ENCODE data around the gene TP63.

Gene TP63

DNA sequence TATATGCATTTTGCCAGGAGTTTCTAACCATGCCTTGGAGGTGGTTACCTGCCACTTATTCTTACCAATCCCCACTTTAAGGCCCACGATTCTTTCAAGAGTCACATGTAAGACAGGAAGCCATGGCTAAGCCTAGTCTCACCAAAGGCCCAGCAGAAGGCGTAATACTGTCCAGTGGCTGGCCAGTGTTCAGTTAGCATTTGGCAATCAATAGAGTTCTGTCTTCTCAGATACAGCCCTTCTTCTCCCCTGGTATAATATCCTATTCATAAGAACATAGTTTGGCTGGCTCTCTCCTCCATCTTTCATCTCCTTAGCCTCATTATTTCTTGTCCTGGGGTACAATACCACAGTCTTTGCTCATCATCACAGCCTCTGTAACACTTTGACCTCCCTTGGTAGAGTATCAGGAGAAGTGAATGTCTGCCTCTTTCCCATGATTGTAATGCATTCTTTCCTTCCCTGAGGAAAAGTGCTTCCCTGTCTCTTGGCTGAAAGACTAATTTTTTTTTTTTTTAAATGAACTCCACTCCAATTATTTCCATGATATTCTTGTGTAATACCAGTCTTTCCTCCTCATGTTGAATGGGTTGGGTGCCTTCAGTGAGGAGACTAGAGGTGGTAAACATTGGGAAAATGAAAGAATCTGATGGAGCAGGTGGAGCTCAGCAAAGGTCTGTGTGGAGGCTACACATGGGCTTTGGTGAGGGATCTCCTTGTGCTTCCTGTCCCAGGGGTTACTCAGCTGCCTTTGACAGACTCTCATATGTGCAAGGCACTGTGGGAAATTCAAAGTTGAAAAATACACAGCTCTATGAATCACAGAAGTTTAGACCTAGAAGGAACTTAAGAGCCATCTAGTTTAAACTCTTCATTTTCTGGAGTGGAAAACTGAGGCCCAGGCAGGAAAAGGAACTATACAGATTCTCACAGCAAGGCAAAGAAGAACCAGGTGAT is 271.3 kb downstream of the TP63 start:
- in situ Hi-C loops (cut with MboI; ENCODE audit: low sequenced_read_pairs): no loop called here

DNA sequence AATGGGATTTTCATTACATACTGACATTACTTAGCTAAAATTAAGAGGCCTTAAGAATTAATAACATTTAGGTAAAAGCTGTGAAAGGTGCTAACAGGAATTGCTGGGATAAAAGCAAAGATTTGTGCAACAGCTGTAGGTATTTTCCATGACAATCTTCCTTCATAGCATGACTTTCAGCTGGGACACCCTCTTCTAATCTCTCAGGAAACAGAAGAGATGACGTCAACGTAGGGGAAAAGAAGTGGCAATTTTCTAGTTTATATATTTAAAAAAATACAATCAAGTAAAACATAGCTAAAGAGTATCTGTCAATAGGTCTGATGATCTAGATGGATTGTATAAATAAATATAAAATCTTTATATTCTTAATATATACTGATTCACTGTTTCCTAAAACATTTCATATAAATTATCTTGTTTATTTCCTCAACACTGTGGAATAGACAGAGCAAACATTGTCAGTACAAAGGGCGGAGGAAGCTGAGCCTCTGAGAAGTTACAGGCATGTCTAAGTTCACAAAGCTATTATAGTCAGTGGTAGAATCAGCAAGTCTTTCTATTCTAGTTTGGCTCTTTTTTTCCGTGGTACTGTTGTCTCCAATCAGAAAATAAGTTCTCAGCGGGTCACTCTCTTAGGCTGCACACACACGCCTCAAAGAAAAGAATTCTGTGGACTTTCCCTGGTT is 272.5 kb downstream of the TP63 start:
- in situ Hi-C loops (cut with MboI; ENCODE audit: low sequenced_read_pairs): no loop called here

DNA sequence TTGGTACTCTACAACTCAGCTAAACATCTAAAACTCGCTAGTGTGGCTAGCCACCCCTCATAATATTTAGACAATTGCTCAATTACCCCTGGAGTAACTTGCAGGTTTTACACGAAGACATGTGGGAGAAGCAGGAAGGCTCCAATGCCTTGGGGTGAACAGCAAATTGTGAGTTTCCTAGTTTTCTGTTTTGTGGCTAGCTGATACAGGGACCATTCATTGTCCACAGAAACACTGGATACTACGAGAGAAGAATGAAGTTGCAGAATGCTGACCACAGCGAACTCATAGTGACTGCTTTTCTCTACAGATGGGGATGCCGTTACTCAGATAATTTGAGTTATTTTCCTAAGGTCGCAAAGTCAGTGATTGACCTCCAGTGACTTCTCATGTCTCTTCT is 276.6 kb downstream of the TP63 start:
- in situ Hi-C loops (cut with MboI; ENCODE audit: low sequenced_read_pairs): no loop called here

DNA sequence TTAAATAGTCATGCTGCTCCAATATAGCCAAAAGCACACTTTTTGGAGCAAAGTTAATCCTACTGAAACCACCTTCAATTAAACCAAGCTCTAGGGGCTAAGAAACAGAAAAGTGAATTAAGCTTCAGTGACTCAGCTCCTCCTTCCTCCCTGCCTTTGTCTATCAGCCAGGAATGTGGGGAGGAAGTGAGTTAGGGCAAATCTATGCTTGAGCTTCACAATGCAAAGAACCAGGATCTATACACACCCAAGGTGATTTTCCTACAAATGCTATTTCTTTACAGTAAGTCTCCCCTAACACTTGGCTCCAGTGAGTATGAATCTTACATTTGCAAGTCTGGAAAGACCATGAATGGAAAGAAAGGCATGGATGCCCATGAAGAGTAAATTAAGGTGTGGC is 277.5 kb downstream of the TP63 start:
- in situ Hi-C loops (cut with MboI; ENCODE audit: low sequenced_read_pairs): no loop called here

DNA sequence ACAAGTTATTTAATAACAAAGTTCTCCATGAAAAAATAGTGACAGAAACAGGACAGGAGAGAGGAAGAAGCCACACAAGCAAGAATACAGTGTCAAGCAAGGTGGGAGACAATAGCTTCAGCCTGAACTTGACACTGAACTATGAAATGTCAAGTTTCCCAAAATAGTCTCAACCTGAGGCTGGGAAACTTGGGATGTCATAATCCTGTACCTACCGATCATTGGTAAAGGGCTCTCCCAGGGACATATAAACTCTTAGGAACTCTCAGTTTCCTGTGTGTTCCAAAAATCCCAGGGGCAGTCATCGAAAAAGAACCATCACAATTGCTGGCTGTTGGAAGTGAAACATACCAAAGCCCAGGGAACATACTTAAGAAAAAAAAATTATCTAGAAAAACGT is 277.9 kb downstream of the TP63 start:
- in situ Hi-C loops (cut with MboI; ENCODE audit: low sequenced_read_pairs): no loop called here

DNA sequence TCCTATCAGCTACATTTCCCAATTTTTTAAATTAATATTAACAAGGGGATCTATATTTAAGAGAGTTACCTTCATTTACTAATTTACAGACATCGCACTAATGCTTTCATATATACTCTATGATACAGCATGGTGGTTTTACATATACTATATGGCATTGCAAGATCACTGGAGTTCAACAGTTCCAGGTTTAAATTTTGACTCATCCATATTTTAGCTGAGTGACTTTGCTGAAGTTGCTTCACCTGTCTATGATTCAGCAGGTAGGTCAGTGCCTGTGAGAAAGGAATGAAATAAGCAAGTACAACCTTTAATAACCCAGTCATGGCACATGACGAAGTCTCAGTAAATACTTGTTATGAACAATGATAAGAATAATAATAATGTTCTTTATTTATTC is 278.4 kb downstream of the TP63 start:
- in situ Hi-C loops (cut with MboI; ENCODE audit: low sequenced_read_pairs): no loop called here

DNA sequence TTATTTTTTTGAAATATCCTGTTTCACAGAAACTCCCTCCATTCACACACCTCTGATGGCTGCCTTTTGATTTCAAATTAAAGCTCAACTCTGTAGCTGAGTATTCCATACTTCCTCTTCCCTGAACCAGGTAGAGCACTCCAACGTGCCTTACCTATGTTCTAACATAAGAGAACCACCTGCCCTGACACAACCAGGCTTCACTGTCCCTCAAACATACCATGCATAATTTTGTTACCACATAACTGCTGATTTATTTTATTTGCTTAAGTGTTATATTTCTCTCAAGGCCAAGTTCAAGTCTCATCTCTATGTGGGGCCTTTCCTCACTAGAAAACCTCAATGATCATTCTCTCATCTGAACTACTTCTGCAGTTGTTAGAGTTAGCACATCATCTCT is 279.8 kb downstream of the TP63 start:
- in situ Hi-C loops (cut with MboI; ENCODE audit: low sequenced_read_pairs): no loop called here

DNA sequence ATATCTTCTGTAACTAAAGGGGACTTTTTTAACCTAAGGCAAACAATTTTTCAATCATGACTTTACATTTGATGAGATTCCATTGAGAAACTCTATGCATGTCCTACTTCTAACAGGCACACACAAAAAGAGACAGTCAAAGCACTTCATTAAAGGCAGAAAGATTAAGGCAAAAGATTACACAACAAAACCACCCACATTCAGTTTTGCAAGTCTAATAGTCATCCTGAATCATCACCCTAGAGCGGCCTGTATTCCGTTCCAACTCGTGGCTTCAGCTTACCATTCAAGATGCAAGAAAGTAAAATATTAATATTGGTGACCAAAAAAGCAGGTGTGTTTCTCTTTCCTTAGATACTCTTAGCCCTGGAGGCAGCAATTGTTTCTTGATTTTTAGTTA is 283.6 kb downstream of the TP63 start:
- in situ Hi-C loops (cut with MboI; ENCODE audit: low sequenced_read_pairs): no loop called here

DNA sequence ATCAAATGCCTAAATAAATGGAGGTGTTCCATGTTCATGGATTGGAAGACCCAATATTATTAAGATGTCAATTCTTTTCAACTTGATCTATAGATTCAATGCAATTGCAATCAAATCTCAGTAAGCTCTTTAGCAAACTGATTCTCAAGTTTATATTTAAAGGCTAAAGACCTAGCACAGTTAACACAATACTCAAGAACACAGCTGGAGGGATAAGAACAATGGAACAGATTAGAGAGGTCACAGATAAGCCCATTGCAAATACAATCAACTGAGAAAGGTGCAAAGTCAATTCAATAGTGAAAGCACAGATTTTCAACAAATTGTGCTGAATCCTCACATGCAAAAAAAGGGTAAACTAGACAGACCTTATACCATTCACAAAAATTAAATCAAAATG is 290.6 kb downstream of the TP63 start:
- in situ Hi-C loops (cut with MboI; ENCODE audit: low sequenced_read_pairs): no loop called here

DNA sequence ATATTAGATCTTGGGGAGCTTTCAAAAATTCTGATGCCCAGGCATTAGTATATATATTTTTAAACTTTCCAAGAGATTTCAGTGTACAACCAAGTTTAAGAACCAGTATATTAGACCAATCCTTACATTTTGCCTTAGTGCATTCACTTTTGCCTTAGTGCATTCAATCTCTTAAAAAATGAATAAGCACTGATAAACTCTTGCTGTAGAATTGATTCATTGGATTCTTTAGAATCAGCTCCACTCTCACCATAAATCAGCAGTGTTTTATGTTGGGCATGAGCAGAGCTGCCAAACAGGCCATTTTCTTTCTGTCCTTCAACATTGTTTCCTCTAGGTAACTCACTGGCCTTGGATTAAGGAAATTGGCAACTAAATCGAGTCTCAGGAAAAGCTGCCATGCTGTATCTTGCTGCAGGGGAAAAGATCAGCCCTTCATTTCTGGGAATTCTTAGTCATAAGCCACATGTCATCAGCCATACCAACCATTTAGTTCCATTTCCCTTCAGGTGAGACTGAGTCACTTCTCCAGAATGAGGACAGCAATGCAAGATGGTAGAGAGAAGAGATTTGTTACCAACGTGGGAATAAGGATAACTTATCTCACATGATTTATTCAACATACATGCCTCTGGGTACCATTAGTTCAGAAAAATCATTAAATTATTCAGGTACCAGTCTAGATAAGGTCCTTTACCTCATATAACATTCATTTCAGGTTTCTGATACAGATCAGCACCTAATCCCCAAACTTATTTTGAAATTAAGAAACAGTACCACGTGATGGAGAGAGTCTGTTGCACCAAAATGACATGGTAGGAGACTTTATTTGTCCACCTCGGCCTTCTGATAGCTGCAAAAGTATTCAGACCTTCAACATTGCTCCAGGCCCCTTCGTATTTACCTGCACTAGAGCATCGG is 297.0 kb downstream of the TP63 start:
- in situ Hi-C loops (cut with MboI; ENCODE audit: low sequenced_read_pairs): no loop called here

DNA sequence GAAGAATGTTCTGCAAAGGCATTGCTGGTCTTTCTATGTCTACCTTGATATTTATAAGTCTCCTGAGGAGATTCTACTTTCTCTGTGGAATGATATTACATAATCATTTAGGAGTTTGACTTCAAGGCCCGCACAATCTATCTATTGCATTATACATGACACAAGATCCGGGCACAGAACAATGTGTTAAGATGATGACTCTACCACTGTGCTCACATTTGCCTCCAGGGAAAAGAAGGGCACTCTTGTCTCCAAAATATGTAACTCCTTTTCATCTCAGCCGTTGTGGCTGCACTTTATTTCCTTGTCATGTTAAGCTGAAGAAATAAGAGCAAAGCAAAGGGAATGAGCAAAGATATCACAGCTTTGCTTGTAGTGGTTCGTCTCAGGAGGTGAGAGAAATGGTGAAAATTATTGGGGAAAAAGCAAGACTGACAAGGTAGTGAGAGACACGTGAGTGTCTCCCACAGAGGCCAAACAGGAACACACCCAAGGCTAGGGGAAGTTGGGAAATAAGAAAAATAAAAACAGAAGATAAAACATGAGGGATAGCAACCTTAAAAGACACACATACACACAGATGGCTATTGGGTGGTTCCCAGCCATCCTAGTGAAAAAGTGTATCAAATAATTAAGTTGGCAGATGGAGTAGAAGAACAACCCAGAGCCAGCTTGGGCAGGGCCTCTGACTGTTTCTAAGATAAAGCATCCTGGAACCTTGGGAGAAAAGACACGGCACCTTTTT is 305.2 kb downstream of the TP63 start:
- in situ Hi-C loops (cut with MboI; ENCODE audit: low sequenced_read_pairs): no loop called here

DNA sequence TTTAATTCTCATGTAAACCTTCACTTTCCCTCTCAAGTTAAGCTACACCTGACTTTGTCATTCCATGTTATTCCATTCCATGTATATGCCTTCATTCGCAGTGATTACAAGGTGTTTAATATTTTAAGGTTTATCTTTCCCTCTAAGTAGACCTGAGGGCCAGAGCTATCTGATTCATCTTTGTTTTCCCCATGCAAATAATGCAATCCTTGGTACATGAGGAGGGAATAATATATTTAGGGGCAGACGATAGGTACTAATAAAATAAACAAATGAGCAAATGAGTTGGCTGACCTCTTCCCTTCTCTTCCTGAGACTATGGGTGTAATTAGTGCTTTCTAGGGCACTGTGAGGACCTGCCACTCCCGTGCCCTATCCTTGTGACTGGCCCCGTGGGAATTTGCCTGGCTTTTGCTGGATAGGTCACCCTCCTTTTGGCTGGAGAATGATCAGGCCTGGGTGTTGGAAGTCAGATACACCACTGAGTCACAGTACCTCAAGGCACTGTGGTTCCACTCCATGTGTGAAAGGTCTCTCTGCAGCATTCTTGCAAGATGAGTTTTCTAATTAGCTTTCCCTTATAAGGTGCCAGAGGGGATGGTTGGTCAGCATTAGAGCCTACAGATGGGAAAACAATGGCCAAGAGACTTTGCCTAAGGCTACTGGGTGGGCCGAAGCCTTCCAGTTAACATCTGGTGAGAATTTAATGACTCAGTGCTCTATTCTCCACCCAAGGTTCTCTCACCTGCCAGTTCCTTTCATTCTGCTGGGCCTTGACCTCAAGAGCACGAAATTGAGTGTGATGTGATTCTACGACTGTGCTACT is 306.3 kb downstream of the TP63 start:
- in situ Hi-C loops (cut with MboI; ENCODE audit: low sequenced_read_pairs): no loop called here

DNA sequence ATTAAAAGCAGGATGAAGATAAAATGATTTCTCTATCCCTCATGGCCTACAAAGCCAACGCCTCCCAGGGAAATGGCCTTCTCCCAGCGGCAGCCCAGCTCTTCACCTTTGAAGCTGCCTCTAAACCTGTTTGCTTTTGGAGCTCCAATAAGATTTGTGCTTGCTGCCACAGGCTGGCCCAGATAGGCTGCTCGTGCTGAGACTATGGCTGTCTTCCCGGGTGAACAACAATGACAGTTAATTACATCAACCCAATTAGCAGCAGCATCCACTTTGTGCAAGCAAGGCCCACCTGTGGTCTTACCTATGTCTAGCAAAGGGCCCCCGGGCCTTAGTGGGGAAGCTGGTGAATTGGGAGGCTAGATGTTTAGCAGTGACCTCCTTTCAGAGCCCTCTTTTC is 309.9 kb downstream of the TP63 start:
- in situ Hi-C loops (cut with MboI; ENCODE audit: low sequenced_read_pairs): loop anchor here (10.0 kb wide), 1 partner anchor 666 kb away; no protein-coding TSS in a partner anchor

DNA sequence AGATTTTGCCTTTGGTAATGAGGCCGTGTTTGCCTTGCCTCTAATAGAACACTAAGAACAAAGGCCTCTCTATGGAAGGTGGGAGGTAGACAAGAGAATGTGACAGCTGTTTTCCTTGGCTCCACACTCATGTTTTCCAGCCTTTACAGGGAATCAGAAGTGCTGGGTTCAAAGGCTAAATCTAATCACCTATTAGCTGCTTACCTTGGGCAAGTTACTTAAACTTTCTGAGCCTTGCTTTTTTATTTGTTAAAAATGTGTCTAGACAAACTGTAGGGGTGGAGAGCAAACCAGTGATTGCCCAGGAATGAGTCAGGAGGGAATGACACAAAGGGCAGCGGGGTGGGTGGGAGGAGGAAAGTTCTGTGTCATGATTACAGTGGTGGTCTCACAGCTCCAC is 310.5 kb downstream of the TP63 start:
- in situ Hi-C loops (cut with MboI; ENCODE audit: low sequenced_read_pairs): loop anchor here (10.0 kb wide), 1 partner anchor 667 kb away; no protein-coding TSS in a partner anchor

DNA sequence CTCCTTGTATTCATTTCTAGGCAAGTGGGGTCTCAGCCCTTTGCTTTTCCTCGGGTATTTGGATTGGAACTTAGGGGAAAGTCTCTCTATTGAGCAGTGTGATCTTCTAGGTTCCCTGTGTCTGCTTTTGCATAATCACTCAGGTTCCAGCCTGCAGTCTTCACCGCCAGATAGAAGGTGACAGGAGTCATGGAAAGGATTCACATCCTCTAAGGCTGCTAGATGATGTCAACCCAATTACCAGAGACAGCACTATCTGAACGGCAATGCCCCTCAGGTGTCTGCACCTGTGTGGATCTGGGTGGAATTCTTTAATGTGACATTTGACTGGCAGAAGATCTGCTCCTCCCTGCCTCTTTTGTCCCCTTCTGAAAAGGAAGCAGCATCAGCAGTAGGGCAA is 311.8 kb downstream of the TP63 start:
- in situ Hi-C loops (cut with MboI; ENCODE audit: low sequenced_read_pairs): loop anchor here (10.0 kb wide), 1 partner anchor 668 kb away; no protein-coding TSS in a partner anchor

DNA sequence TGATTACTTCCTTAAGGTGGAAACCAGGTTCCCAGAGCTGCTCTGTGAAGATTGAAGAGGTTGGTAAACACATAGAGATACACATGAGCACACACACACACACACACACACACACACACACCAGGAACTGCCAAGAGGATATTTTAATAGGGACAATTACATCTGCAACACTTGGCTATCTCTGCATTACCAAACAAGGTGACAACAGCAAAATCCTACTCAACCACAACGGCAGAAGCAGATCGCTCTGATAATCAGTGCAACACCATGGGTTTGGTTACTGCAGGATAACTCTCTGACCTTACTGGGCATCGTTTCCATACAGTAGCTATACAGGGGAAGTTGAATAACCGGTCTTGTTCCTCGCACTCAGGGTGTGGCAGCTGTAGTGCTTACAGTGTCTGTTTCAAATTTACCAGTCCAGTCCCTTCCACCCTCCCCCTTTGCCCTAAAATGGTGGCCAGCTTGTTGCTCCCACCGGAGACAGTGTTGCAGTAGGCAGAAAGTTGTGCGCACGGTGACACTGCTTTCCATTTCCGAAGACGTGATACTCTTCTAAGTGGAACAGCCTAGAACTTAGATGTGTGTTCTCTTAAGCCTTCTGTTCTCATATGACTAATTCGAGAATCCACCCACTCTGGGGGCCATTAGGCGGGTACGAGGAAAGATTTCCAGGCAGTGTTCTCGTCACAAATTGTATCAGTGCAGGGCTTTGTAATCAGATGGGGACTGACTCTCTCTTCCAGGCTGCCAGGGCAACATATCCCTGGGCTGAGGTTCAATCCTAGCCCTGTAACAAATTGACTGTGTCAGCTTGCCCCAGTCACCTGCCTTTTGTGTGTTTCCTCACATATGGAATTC is 313.3 kb downstream of the TP63 start:
- in situ Hi-C loops (cut with MboI; ENCODE audit: low sequenced_read_pairs): loop anchor here (10.0 kb wide), 1 partner anchor 670 kb away; no protein-coding TSS in a partner anchor

DNA sequence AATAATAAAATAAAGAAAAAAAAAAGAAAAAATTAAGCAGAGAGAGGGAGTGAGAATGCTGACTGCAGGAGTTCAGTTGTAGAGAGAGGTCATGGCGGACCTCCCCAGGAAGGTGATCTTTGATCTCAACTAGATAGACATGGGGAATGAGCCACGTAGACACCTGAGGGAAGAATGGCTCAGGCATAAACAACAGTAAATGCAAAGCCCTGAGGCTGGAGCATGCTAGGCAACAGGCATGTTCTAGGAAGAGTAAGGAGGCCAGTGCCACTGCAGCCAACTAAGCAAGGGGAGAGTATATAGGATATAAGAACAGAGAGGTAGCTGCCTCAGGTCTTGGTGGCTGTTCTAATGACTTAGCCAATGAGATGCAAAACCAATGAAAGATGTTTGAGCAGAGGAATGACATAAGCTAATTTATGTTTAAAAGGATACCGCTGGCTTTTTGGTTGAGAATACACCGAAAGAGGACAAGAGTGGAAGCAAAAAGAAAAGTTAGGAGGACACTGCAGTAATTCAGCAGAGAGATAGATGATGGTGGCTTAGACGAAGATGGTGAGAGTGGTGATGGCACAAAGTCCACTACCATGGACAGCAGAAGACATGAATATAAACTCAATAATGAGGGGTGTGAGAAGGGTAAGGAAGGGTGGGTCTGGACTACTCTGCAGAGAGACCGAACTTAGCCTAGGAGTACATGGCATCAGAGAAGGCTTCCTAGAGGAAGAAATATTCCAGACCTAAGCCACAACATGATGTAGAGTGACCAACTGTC is 314.9 kb downstream of the TP63 start:
- in situ Hi-C loops (cut with MboI; ENCODE audit: low sequenced_read_pairs): loop anchor here (10.0 kb wide), 1 partner anchor 671 kb away; no protein-coding TSS in a partner anchor
